Duodenal mucosa (tissue), 2 donors: ENCODE data around the gene MAN2A1.

Experiments
- H3K27ac ChIP-seq: one replicate; pipeline ENCODE4 v1.7.0; 2013; ENCODE audit warnings: low read depth, low read length
- H3K27me3 ChIP-seq, 2 donors: one replicate each; pipeline ENCODE4 v1.7.0; 2013; ENCODE audit warnings: low read length in 2 of 2, control low read depth in 1 of 2; ENCODE audit not compliant: insufficient read depth in 2 of 2, control insufficient read depth in 1 of 2
- H3K36me3 ChIP-seq, 2 donors: one replicate each; pipeline ENCODE4 v1.7.0; 2013; ENCODE audit warnings: low read length in 2 of 2, control low read depth in 1 of 2; ENCODE audit not compliant: insufficient read depth in 2 of 2, control insufficient read depth in 1 of 2
- H3K4me1 ChIP-seq, 2 donors: one replicate each; pipeline ENCODE4 v1.7.0; 2013; ENCODE audit warnings: low read length in 2 of 2, control low read depth in 1 of 2; ENCODE audit not compliant: insufficient read depth in 2 of 2, control insufficient read depth in 1 of 2
- H3K4me3 ChIP-seq, 2 donors: one replicate each; pipeline ENCODE4 v1.7.0; 2013; ENCODE audit warnings: low read length in 2 of 2, low read depth in 1 of 2
- H3K9ac ChIP-seq, 2 donors: one replicate each; pipeline ENCODE4 v1.7.0; 2013; ENCODE audit warnings: low read length in 2 of 2, low read depth in 1 of 2
- H3K9me3 ChIP-seq, 2 donors: one replicate each; pipeline ENCODE4 v1.7.0; 2013; ENCODE audit warnings: low read length in 2 of 2, control low read depth in 1 of 2; ENCODE audit not compliant: control insufficient read depth in 1 of 2

The MAN2A1 gene

GRCh38 chr5:109907189-109907588 lies 217.5 kb downstream of the MAN2A1 start:
- Histone ChIP-seq H3K4me3 (no peak overlapping the region), H3K27ac (no peak overlapping the region), H3K4me1 (peaks cover 0 to 4% of the 10 kb centered on the region in 2 donors), H3K27me3 (peaks cover 0 to 3% of the 10 kb centered on the region in 2 donors), H3K9me3 (no peaks in the 10 kb centered on the region), H3K9ac (no peak overlapping the region), H3K36me3 (no peaks in the 10 kb centered on the region)

GRCh38 chr5:109907731-109908130 lies 218.0 kb downstream of the MAN2A1 start:
- Histone ChIP-seq H3K9me3 (no peaks in the 10 kb centered on the region), H3K4me3 (no peak overlapping the region), H3K27me3 (peaks cover 0 to 3% of the 10 kb centered on the region in 2 donors), H3K9ac (no peak overlapping the region), H3K27ac (no peak overlapping the region), H3K36me3 (no peaks in the 10 kb centered on the region), H3K4me1 (no peaks in the 10 kb centered on the region)

GRCh38 chr5:109908366-109908765 lies 218.6 kb downstream of the MAN2A1 start:
- Histone ChIP-seq H3K9me3 (no peaks in the 10 kb centered on the region), H3K27ac (no peak overlapping the region), H3K9ac (no peak overlapping the region), H3K4me1 (no peaks in the 10 kb centered on the region), H3K27me3 (peaks cover 0 to 3% of the 10 kb centered on the region in 2 donors), H3K4me3 (no peak overlapping the region), H3K36me3 (no peaks in the 10 kb centered on the region)

GRCh38 chr5:109910874-109911273 lies 221.1 kb downstream of the MAN2A1 start:
- no peaks in the 10 kb centered on the region for H3K4me1 ChIP-seq
- peaks cover 0 to 3% of the 10 kb centered on the region in 2 donors for H3K27me3 ChIP-seq
- no peak overlapping the region for H3K4me3 ChIP-seq
- no peaks in the 10 kb centered on the region for H3K9me3 ChIP-seq
- H3K36me3 ChIP-seq = no peaks in the 10 kb centered on the region
- H3K27ac ChIP-seq = no peak overlapping the region
- no peak overlapping the region for H3K9ac ChIP-seq

- Histone ChIP-seq H3K4me1 (no peaks in the 10 kb centered on the region), H3K9me3 (no peaks in the 10 kb centered on the region), H3K36me3 (no peaks in the 10 kb centered on the region), H3K27ac (no peak overlapping the region), H3K9ac (no peak overlapping the region), H3K27me3 (peaks cover 0 to under 1% of the 10 kb centered on the region in 2 donors), H3K4me3 (no peak overlapping the region)
Observed at GRCh38 chr5:109911731-109912130, 222.0 kb downstream of the MAN2A1 start.

GRCh38 chr5:109914906-109915305 lies 225.2 kb downstream of the MAN2A1 start:
- H3K4me3 ChIP-seq = no peak overlapping the region
- H3K27ac ChIP-seq = no peak overlapping the region
- H3K9ac ChIP-seq = no peak overlapping the region
- H3K27me3 ChIP-seq = no peaks in the 10 kb centered on the region
- H3K9me3 ChIP-seq = no peaks in the 10 kb centered on the region
- no peaks in the 10 kb centered on the region for H3K4me1 ChIP-seq
- H3K36me3 ChIP-seq = no peaks in the 10 kb centered on the region

GRCh38 chr5:109916481-109917153 lies 226.9 kb downstream of the MAN2A1 start:
- H3K27ac ChIP-seq = no peak overlapping the region
- H3K27me3 ChIP-seq = no peaks in the 10 kb centered on the region
- H3K9ac ChIP-seq = no peak overlapping the region
- H3K36me3 ChIP-seq = no peaks in the 10 kb centered on the region
- H3K4me1 ChIP-seq = no peaks in the 10 kb centered on the region
- no peaks in the 10 kb centered on the region for H3K9me3 ChIP-seq
- no peak overlapping the region for H3K4me3 ChIP-seq
